ENCODE data around the gene DICER1.

DNA sequence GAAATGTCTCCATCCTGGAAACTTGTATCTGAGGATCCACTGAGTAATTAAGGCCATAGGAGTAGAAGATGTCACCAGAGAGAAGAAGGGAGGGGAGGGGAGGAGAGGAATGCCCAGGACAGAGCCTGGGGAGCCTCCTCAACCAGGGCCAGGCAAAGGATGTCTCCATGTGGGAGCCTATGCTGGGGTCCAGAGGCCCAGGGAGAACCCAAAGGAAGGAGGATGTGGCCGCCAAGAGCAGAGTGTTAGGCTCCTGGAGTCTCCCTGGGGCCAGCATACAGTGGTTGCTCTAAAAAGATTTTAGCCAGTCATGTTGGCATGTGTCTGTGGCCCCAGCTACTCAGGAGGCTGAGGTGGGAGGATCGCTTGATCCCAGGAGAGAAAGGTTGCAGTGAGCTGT lies 92.6 kb downstream of the DICER1 start:
- no peak for TF ChIP-seq EZH2phosphoT487 (IDR thresholded peaks at IDR 0.05; ENCODE audit: borderline replicate concordance, low read length)
- TF ChIP-seq, protein P1, sequence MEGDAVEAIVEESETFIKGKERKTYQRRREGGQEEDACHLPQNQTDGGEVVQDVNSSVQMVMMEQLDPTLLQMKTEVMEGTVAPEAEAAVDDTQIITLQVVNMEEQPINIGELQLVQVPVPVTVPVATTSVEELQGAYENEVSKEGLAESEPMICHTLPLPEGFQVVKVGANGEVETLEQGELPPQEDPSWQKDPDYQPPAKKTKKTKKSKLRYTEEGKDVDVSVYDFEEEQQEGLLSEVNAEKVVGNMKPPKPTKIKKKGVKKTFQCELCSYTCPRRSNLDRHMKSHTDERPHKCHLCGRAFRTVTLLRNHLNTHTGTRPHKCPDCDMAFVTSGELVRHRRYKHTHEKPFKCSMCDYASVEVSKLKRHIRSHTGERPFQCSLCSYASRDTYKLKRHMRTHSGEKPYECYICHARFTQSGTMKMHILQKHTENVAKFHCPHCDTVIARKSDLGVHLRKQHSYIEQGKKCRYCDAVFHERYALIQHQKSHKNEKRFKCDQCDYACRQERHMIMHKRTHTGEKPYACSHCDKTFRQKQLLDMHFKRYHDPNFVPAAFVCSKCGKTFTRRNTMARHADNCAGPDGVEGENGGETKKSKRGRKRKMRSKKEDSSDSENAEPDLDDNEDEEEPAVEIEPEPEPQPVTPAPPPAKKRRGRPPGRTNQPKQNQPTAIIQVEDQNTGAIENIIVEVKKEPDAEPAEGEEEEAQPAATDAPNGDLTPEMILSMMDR (IDR thresholded peaks at IDR 0.05; ENCODE audit: low read depth, low read length, poor library complexity, severe bottlenecking), result no peak

All from DOHH2 (cell line).